PC-3 (cell line): Measurements from ENCODE around the gene DUSP2. TPM values are rescaled to one million over a fixed set of nuclear protein-coding genes. Genes with fewer than 3 reads are reported as not detected.

Experiments used
- ATAC-seq: fragments of 200-7000 bp; cut with Tn5 transposase; 2 replicates; pipeline ENCODE4 v1.9.1; 2020; ENCODE audit warnings: mild to moderate bottlenecking, moderate library complexity
- BruUV-seq: library from RNA; stranded (reverse); fragments of 400-500 nt; replicated peaks from 2 replicates; lab custom pipeline; 2021; lab: Mats Ljungman, UMichigan
- CTCF ChIA-PET: fragments of 300-600 bp; sonication (Branson Sonifier 250); formaldehyde crosslinking; loops from one replicate; lab custom pipeline; 2022; ENCODE audit warnings: antibody characterized with exemption; lab: Charles Lee
- POLR2A ChIA-PET: fragments of 300-600 bp; sonication (Branson Sonifier 250); formaldehyde crosslinking; loops from one replicate; lab custom pipeline; 2022; ENCODE audit warnings: antibody characterized with exemption; ENCODE audit not compliant: unreplicated experiment; lab: Charles Lee
- DNase-seq: peaks from one replicate; pipeline ENCODE4 v3.0.0-alpha.2; 2015
- H2AFZ ChIP-seq: fragments of 300-600 bp; sonication (generic); 2 replicates; pipeline ENCODE4 v1.6.0; 2016; ENCODE audit warnings: antibody characterized with exemption, low read length
- H3F3A ChIP-seq: fragments of 300-600 bp; sonication (generic); one replicate; pipeline ENCODE4 v1.6.0; 2017; ENCODE audit warnings: antibody characterized with exemption, low read length, control low read depth, mild to moderate bottlenecking; ENCODE audit not compliant: unreplicated experiment
- H3K27ac ChIP-seq: fragments of 300-600 bp; sonication (generic); 2 replicates; pipeline ENCODE4 v1.5.1; 2016; ENCODE audit warnings: mild to moderate bottlenecking, low read length
- H3K27me3 ChIP-seq: fragments of 300-600 bp; sonication (generic); 2 replicates; pipeline ENCODE4 v1.6.1; 2016; ENCODE audit warnings: low read length, mixed read lengths
- H3K36me3 ChIP-seq: fragments of 300-600 bp; sonication (generic); 2 replicates; pipeline ENCODE4 v1.6.1; 2016; ENCODE audit warnings: low read depth, mixed run types, low read length, mixed read lengths
- H3K4me1 ChIP-seq: fragments of 300-600 bp; sonication (generic); 2 replicates; pipeline ENCODE4 v1.5.1; 2016; ENCODE audit warnings: low read length; ENCODE audit not compliant: insufficient read depth
- H3K4me2 ChIP-seq: fragments of 300-600 bp; sonication (generic); 2 replicates; pipeline ENCODE4 v1.6.0; 2016; ENCODE audit warnings: low read length
- H3K4me3 ChIP-seq: fragments of 300-600 bp; sonication (generic); 2 replicates; pipeline ENCODE4 v1.5.1; 2016; ENCODE audit warnings: mild to moderate bottlenecking, low read length, mixed read lengths
- H3K79me2 ChIP-seq: fragments of 300-600 bp; sonication (generic); 2 replicates; pipeline ENCODE4 v1.6.1; 2017; ENCODE audit warnings: low read length, mixed read lengths
- H3K9ac ChIP-seq: fragments of 300-600 bp; sonication (generic); 2 replicates; pipeline ENCODE4 v1.6.0; 2016; ENCODE audit warnings: mild to moderate bottlenecking, low read length
- H3K9me2 ChIP-seq: fragments of 300-600 bp; sonication (generic); replicated peaks from 2 replicates; pipeline ENCODE4 v1.6.1; 2016; ENCODE audit warnings: mixed run types, low read length, mixed read lengths
- H3K9me3 ChIP-seq: fragments of 300-600 bp; sonication (generic); 2 replicates; pipeline ENCODE4 v1.6.1; 2016; ENCODE audit warnings: low read length, mixed read lengths
- H4K20me1 ChIP-seq: fragments of 300-600 bp; sonication (generic); 2 replicates; pipeline ENCODE4 v1.6.1; 2016; ENCODE audit warnings: low read length, mixed read lengths
- EZH2 ChIP-seq: fragments of 300-600 bp; sonication (generic); IDR thresholded peaks from one replicate; pipeline ENCODE4 v1.6.1; 2017; ENCODE audit warnings: antibody characterized with exemption, mild to moderate bottlenecking, low read length; ENCODE audit not compliant: unreplicated experiment
- EZH2phosphoT487 ChIP-seq: fragments of 300-600 bp; sonication (generic); IDR thresholded peaks from 2 replicates; pipeline ENCODE4 v1.6.1; 2018; ENCODE audit warnings: mild to moderate bottlenecking, antibody characterized with exemption, low read length, borderline replicate concordance
- intact Hi-C: fragments of 100-400 bp; cut with micrococcal nuclease; formaldehyde crosslinking; loops from 2 replicates; pipeline ENCODE4 v1.9.0; 2023
- total RNA-seq: library from RNA; depleted of rRNA; stranded (reverse); fragments of >200 nt; gene quantifications from 2 replicates; pipeline ENCODE4 v1.2.3, GENCODE V29; 2014
- TF ChIP-seq, protein P1 (sequence below): fragments of 300-600 bp; sonication (generic); conservative IDR thresholded peaks from 2 replicates; pipeline ENCODE4 v1.5.1; 2017; ENCODE audit warnings: antibody characterized with exemption, low read depth, mild to moderate bottlenecking, low read length

DUSP2 gene
- total RNA-seq, 1 experiment from 2014 or later, result 6.9 TPM

DNA sequence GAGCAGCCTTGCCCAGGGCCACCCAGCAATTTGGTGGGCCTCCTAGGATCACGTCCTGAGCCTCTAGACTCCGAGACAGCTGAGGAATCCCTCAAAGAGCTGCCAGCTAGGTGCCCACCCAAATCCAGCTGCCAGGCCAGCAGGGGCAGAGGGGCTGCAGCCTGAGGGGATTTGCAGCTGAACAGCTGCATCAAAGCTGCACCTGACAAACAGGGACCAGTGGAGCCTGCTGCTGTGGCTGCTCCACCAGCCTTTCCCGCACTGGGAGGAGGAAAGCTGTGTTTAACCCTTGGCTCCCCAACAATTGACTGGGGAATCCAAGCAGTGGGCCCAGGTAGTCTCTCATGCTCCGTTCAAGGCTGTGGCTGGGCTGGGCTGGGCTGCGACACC, 37.1 kb downstream of the DUSP2 start:
- H3K4me2 ChIP-seq, result no peak overlapping the region
- H3K27ac ChIP-seq, result no peak overlapping the region
- no peaks in the 10 kb centered on the region for H4K20me1 ChIP-seq
- H3K27me3 ChIP-seq, result no peaks in the 10 kb centered on the region
- DNase-seq (no peak), ATAC-seq (no peak)
- H3K9ac ChIP-seq, result no peak overlapping the region
- intact Hi-C loops, result no loop called here
- no peak overlapping the region for H2AFZ ChIP-seq
- H3K36me3 ChIP-seq, result no peaks in the 10 kb centered on the region
- no peaks in the 10 kb centered on the region for H3K4me1 ChIP-seq
- no peaks in the 10 kb centered on the region for H3K79me2 ChIP-seq
- ChIA-PET POLR2A (no interaction called here), CTCF (no interaction called here)
- TF ChIP-seq, protein P1, sequence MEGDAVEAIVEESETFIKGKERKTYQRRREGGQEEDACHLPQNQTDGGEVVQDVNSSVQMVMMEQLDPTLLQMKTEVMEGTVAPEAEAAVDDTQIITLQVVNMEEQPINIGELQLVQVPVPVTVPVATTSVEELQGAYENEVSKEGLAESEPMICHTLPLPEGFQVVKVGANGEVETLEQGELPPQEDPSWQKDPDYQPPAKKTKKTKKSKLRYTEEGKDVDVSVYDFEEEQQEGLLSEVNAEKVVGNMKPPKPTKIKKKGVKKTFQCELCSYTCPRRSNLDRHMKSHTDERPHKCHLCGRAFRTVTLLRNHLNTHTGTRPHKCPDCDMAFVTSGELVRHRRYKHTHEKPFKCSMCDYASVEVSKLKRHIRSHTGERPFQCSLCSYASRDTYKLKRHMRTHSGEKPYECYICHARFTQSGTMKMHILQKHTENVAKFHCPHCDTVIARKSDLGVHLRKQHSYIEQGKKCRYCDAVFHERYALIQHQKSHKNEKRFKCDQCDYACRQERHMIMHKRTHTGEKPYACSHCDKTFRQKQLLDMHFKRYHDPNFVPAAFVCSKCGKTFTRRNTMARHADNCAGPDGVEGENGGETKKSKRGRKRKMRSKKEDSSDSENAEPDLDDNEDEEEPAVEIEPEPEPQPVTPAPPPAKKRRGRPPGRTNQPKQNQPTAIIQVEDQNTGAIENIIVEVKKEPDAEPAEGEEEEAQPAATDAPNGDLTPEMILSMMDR, result no peak
- no peak for TF ChIP-seq EZH2phosphoT487
- no peak for TF ChIP-seq EZH2
- H3F3A ChIP-seq, result no peaks in the 10 kb centered on the region
- H3K9me3 ChIP-seq, result no peaks in the 10 kb centered on the region
- BruUV-seq, result no TSS peak
- no peak overlapping the region for H3K4me3 ChIP-seq
- no peaks in the 10 kb centered on the region for H3K9me2 ChIP-seq

DNA sequence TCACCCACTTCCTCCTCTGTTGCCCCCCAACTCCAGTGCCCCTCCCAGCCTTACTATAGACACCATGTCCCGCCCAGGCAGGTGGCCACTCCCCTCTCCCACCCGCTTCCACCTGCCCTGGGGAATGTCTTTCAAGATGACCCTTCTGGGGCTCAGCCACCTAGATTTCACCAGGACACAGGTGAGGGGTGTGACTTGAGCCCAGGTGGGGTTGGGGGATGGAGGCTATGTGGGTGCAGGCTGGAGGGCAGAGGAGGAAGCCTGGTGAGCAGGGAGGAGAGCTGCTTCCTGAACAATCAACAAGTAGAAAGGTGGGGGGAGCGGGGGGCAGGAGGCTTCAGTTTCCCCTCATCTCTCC, 37.6 kb downstream of the DUSP2 start:
- no peaks in the 10 kb centered on the region for H3K9me3 ChIP-seq
- H4K20me1 ChIP-seq, result no peaks in the 10 kb centered on the region
- H3K27me3 ChIP-seq, result no peaks in the 10 kb centered on the region
- ChIA-PET POLR2A (no interaction called here), CTCF (no interaction called here)
- H3F3A ChIP-seq, result no peaks in the 10 kb centered on the region
- no peak for DNase-seq
- H3K36me3 ChIP-seq, result no peaks in the 10 kb centered on the region
- no TSS peak for BruUV-seq
- intact Hi-C loops, result no loop called here
- no peak for TF ChIP-seq EZH2phosphoT487
- TF ChIP-seq, protein P1, result no peak
- TF ChIP-seq EZH2, result no peak
- no peak overlapping the region for H3K9ac ChIP-seq
- no peaks in the 10 kb centered on the region for H3K4me1 ChIP-seq
- H3K4me2 ChIP-seq, result no peak overlapping the region
- no peak for ATAC-seq
- no peak overlapping the region for H2AFZ ChIP-seq
- no peak overlapping the region for H3K27ac ChIP-seq
- H3K9me2 ChIP-seq, result no peaks in the 10 kb centered on the region
- no peak overlapping the region for H3K4me3 ChIP-seq
- H3K79me2 ChIP-seq, result no peaks in the 10 kb centered on the region

DNA sequence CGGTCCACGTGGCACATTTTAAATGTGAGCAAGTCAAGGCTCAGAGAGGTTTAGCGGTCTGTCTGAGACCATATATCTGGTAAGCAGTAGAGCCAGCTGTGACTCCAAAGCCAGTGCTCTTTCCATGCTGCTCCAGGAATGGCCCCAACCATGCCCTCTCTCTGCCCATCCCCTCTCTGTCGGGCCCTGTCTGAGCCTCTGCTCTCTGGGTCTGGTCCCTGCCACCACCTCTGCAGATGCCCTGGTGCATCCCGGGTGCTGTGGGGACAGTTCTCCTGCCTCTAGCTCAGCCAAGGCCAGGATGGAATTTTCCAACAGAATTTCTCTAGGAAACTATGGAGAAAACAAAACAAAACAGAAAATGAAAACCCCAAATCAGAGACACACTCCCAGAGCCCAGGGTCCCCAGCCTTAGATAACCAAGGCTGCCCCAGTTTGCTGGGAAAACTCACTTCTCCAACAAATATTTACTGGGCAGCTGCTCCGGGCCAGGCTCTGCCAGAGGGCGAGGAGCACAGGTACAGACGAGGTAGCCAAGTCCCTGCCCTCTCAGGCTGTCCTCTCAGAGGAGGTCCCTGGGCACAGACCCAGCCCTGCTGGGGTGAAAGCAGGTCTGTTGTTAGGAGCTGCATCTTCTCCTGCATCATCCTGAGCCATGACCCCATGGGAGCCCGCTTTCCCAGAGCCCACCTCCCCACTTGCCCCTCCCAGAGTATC, 38.1 kb downstream of the DUSP2 start:
- POLR2A ChIA-PET, result no interaction called here
- no peak for ATAC-seq

More for the DNA sequence above, 38.1 kb downstream of the DUSP2 start:
- Histone ChIP-seq H2AFZ (no peak overlapping the region), H3K4me1 (no peaks in the 10 kb centered on the region), H3K27ac (no peak overlapping the region), H3K36me3 (no peaks in the 10 kb centered on the region), H3K79me2 (no peaks in the 10 kb centered on the region), H3K9me3 (no peaks in the 10 kb centered on the region), H3K9me2 (no peaks in the 10 kb centered on the region), H3K9ac (no peak overlapping the region), H3K4me2 (no peak overlapping the region), H3K4me3 (no peak overlapping the region), H4K20me1 (no peaks in the 10 kb centered on the region), H3F3A (no peaks in the 10 kb centered on the region), H3K27me3 (no peaks in the 10 kb centered on the region)
- no peak for DNase-seq
- TF ChIP-seq, protein P1, result no peak
- TF ChIP-seq EZH2 (no peak), EZH2phosphoT487 (no peak)
- no TSS peak for BruUV-seq
- intact Hi-C loops, result no loop called here
- CTCF ChIA-PET, result no interaction called here
